Breast epithelium (tissue), 3 donors: Measurements from ENCODE around the gene CFD.

Source experiments
- POLR2A ChIP-seq: fragments of 450-650 bp; IDR thresholded peaks from one replicate; pipeline ENCODE4 v1.6.1; 2016; ENCODE audit warnings: antibody characterized with exemption, mild to moderate bottlenecking, moderate library complexity
- POLR2AphosphoS5 ChIP-seq, 3 donors: sonication (generic); formaldehyde crosslinking; IDR thresholded peaks; one replicate each; pipeline ENCODE4 v1.6.1; 2017; ENCODE audit warnings: antibody characterized with exemption in 3 of 3
- TF ChIP-seq, protein P1 (sequence below), 3 donors: fragments of 450-650 bp; IDR thresholded peaks; one replicate each; pipeline ENCODE4 v1.5.1; 2016 to 2017; ENCODE audit warnings: antibody characterized with exemption in 3 of 3, mild to moderate bottlenecking in 3 of 3, moderate library complexity in 3 of 3

DNA sequence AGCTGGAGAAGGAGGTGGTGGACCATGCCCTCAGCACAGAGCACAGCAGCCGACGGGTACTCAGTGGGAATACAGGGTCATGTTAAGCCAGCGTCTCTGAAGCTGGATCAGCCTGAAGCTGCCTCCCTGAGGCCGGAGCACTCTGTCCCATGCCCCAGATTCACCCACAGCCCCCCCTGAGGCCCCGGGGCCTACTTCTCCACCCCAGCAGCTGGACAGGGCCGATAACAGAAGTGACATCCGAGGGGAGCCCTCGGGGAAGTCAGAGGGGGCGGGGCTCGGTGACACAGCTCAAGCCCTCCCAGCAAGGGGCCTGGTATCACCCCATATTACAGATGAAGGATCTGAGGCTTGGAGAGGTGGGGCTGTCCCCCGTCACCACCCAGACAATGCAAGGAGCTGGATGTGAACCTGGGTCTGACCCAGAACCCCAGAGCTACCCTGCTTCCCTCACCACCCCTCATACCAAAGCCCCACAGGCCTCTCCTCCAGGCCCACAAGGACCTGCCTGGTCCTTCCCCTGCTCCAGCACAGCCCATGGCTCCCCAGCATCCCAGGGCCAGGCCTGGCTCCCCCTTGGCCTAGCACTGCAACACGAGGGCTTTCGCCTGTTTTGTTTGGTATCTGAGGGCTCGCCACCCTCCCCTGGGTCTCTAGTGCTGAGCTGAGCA lies 47.9 kb downstream of the CFD start:
- TF ChIP-seq, protein P1, sequence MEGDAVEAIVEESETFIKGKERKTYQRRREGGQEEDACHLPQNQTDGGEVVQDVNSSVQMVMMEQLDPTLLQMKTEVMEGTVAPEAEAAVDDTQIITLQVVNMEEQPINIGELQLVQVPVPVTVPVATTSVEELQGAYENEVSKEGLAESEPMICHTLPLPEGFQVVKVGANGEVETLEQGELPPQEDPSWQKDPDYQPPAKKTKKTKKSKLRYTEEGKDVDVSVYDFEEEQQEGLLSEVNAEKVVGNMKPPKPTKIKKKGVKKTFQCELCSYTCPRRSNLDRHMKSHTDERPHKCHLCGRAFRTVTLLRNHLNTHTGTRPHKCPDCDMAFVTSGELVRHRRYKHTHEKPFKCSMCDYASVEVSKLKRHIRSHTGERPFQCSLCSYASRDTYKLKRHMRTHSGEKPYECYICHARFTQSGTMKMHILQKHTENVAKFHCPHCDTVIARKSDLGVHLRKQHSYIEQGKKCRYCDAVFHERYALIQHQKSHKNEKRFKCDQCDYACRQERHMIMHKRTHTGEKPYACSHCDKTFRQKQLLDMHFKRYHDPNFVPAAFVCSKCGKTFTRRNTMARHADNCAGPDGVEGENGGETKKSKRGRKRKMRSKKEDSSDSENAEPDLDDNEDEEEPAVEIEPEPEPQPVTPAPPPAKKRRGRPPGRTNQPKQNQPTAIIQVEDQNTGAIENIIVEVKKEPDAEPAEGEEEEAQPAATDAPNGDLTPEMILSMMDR (IDR thresholded peaks at IDR 0.05): no peak
- no peak for TF ChIP-seq POLR2A
- no peak for TF ChIP-seq POLR2AphosphoS5 (IDR thresholded peaks at IDR 0.05)
